GM23338 (cell line): Measurements from ENCODE around the gene MKI67.

Experiments
- CREB1 ChIP-seq: fragments of 250-450 bp; sonication (Bioruptor Pico); IDR thresholded peaks from 2 replicates; pipeline ENCODE4 v1.5.0; 2020; ENCODE audit warnings: low read depth, mild to moderate bottlenecking, moderate library complexity
- CTCF ChIP-seq, 2 experiments: fragments of 200-600 bp in 1 of 2; sonication (generic) in 1 of 2; conservative IDR thresholded peaks; 2 replicates each; pipeline versions ENCODE4 v1.5.1 to v1.6.1; 2016 to 2017; ENCODE audit warnings: antibody characterized with exemption in 2 of 2, low read depth in 2 of 2, mild to moderate bottlenecking in 2 of 2, moderate library complexity in 1 of 2
- EZH2 ChIP-seq: fragments of 200-600 bp; sonication (generic); IDR thresholded peaks from one replicate; pipeline ENCODE4 v1.8.0; 2017; ENCODE audit warnings: antibody characterized with exemption, mild to moderate bottlenecking, low read depth; ENCODE audit not compliant: unreplicated experiment
- EZH2phosphoT487 ChIP-seq: fragments of 200-600 bp; sonication (generic); IDR thresholded peaks from one replicate; pipeline ENCODE4 v1.8.1; 2018; ENCODE audit warnings: antibody characterized with exemption; ENCODE audit not compliant: unreplicated experiment
- JUNB ChIP-seq: IDR thresholded peaks from one replicate; pipeline ENCODE4 v1.6.1; 2016; ENCODE audit warnings: antibody characterized with exemption; ENCODE audit not compliant: unreplicated experiment
- POLR2AphosphoS5 ChIP-seq: IDR thresholded peaks from 2 replicates; pipeline ENCODE4 v1.6.1; 2016; ENCODE audit warnings: antibody characterized with exemption, low read depth
- REST ChIP-seq: IDR thresholded peaks from one replicate; pipeline ENCODE4 v1.6.1; 2018; ENCODE audit warnings: antibody characterized with exemption; ENCODE audit not compliant: unreplicated experiment
- ZNF114 ChIP-seq: fragments of 250-450 bp; sonication (Bioruptor Pico); IDR thresholded peaks from 2 replicates; pipeline ENCODE4 v1.5.0; 2020; ENCODE audit warnings: mild to moderate bottlenecking, moderate library complexity
- TF ChIP-seq, protein P1 (sequence below): fragments of 250-450 bp; sonication (Bioruptor Pico); IDR thresholded peaks from 2 replicates; pipeline ENCODE4 v1.5.0; 2020; ENCODE audit warnings: mild to moderate bottlenecking, moderate library complexity

GRCh38 chr10:128167926-128168520 lies 41.8 kb upstream of the MKI67 start:
- TF ChIP-seq JUNB (no peak), CTCF (conservative IDR thresholded peaks at IDR 0.05; ENCODE audit: low read depth in 2 of 2) (no peak), EZH2 (no peak), CREB1 (CRISPR knock-in tag) (no peak), REST (no peak), EZH2phosphoT487 (no peak), ZNF114 (CRISPR knock-in tag) (no peak), POLR2AphosphoS5 (no peak)
- TF ChIP-seq, protein P1, sequence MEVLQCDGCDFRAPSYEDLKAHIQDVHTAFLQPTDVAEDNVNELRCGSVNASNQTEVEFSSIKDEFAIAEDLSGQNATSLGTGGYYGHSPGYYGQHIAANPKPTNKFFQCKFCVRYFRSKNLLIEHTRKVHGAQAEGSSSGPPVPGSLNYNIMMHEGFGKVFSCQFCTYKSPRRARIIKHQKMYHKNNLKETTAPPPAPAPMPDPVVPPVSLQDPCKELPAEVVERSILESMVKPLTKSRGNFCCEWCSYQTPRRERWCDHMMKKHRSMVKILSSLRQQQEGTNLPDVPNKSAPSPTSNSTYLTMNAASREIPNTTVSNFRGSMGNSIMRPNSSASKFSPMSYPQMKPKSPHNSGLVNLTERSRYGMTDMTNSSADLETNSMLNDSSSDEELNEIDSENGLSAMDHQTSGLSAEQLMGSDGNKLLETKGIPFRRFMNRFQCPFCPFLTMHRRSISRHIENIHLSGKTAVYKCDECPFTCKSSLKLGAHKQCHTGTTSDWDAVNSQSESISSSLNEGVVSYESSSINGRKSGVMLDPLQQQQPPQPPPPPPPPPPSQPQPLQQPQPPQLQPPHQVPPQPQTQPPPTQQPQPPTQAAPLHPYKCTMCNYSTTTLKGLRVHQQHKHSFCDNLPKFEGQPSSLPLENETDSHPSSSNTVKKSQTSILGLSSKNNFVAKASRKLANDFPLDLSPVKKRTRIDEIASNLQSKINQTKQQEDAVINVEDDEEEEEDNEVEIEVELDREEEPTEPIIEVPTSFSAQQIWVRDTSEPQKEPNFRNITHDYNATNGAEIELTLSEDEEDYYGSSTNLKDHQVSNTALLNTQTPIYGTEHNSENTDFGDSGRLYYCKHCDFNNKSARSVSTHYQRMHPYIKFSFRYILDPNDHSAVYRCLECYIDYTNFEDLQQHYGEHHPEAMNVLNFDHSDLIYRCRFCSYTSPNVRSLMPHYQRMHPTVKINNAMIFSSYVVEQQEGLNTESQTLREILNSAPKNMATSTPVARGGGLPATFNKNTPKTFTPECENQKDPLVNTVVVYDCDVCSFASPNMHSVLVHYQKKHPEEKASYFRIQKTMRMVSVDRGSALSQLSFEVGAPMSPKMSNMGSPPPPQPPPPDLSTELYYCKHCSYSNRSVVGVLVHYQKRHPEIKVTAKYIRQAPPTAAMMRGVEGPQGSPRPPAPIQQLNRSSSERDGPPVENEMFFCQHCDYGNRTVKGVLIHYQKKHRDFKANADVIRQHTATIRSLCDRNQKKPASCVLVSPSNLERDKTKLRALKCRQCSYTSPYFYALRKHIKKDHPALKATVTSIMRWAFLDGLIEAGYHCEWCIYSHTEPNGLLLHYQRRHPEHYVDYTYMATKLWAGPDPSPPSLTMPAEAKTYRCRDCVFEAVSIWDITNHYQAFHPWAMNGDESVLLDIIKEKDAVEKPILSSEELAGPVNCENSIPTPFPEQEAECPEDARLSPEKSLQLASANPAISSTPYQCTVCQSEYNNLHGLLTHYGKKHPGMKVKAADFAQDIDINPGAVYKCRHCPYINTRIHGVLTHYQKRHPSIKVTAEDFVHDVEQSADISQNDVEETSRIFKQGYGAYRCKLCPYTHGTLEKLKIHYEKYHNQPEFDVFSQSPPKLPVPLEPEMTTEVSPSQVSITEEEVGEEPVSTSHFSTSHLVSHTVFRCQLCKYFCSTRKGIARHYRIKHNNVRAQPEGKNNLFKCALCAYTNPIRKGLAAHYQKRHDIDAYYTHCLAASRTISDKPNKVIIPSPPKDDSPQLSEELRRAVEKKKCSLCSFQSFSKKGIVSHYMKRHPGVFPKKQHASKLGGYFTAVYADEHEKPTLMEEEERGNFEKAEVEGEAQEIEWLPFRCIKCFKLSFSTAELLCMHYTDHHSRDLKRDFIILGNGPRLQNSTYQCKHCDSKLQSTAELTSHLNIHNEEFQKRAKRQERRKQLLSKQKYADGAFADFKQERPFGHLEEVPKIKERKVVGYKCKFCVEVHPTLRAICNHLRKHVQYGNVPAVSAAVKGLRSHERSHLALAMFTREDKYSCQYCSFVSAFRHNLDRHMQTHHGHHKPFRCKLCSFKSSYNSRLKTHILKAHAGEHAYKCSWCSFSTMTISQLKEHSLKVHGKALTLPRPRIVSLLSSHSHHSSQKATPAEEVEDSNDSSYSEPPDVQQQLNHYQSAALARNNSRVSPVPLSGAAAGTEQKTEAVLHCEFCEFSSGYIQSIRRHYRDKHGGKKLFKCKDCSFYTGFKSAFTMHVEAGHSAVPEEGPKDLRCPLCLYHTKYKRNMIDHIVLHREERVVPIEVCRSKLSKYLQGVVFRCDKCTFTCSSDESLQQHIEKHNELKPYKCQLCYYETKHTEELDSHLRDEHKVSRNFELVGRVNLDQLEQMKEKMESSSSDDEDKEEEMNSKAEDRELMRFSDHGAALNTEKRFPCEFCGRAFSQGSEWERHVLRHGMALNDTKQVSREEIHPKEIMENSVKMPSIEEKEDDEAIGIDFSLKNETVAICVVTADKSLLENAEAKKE = no peak
